SK-N-MC (cell line): ENCODE data around the gene XRCC6.

Experiments
- EZH2 ChIP-seq: fragments of 200-600 bp; sonication (generic); IDR thresholded peaks from one replicate; pipeline ENCODE4 v1.6.1; 2017; ENCODE audit warnings: antibody characterized with exemption
- FOXP2 ChIP-seq: optimal IDR thresholded peaks from 2 replicates; pipeline ENCODE3; 2011; ENCODE audit warnings: mild to moderate bottlenecking, moderate library complexity; ENCODE audit not compliant: insufficient read depth; ENCODE audit errors: extremely low read length, control extremely low read depth
- POLR2AphosphoS5 ChIP-seq: IDR thresholded peaks from 2 replicates; pipeline ENCODE4 v1.6.1; 2012; ENCODE audit warnings: mild to moderate bottlenecking, low read depth, low read length, borderline replicate concordance

DNA sequence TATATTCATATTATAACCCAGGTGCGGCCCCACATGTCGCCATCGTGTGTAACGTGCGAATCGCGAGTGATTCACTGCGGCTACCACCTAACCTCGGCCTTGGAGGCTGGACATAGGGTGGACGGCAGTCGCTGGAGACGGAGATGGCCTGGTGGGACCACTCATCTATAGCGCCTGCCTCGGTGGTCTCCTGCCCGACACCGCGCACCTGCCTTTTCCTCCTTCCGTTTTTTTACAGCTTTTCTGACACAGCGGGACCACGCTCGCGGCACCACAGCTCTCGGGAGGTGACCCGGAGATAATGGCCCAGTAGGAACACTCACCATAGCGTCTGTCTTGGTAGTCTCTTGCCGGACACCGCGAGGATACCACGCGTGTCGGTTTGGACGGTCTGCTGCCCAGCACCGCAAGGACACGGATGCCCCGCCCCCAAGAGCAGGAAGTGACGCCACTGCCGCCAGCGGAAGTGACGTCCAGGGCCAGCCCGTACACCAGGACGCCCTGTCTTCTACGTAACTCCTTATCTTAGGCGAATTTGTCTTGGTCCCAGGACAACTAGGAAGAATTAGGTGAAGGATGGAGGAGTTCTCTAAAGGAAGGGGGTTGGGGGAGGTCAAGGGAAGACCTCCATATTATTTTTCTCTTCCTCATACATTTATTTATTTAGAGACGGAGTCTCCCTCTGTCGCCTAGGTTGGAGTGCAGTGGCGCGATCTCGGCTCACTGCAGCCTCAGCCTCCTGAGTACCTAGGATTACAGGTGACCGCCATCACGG, 61.1 kb downstream of the XRCC6 start:
- no peak for TF ChIP-seq EZH2
- TF ChIP-seq POLR2AphosphoS5, result peak; percentile 79; the same call in 1 of the 2 replicates
- no peak for TF ChIP-seq FOXP2
